SH-SY5Y (cell line): ENCODE data around the gene COL27A1.

Experiments used
- GATA2 ChIP-seq: IDR thresholded peaks from 2 replicates; pipeline ENCODE4 v1.6.1; 2011; ENCODE audit warnings: mild to moderate bottlenecking, low read depth, low read length
- GATA3 ChIP-seq: IDR thresholded peaks from 2 replicates; pipeline ENCODE4 v1.6.1; 2011; ENCODE audit warnings: low read depth, mild to moderate bottlenecking, low read length, moderate library complexity

GRCh38 chr9:114214686-114215414, 59.5 kb downstream of the COL27A1 start:
- TF ChIP-seq GATA2 = no peak
- TF ChIP-seq GATA3 = no peak
